OCI-LY1 (cell line): ENCODE data around the gene SLC29A1.

Experiments used
- H2AFZ ChIP-seq: fragments of 200-600 bp; sonication (generic), shearing (Covaris generic); 2 replicates; pipeline ENCODE4 v1.6.0; 2014; ENCODE audit warnings: antibody characterized with exemption, mild to moderate bottlenecking, low read length
- H3F3A ChIP-seq: fragments of 200-600 bp; sonication (generic), shearing (Covaris generic); 2 replicates; pipeline ENCODE4 v1.6.0; 2014; ENCODE audit warnings: mild to moderate bottlenecking, antibody characterized with exemption, low read length, moderate library complexity; ENCODE audit not compliant: insufficient read depth
- H3K27ac ChIP-seq: fragments of 200-600 bp; sonication (generic); 2 replicates; pipeline ENCODE4 v1.5.1; 2014; ENCODE audit warnings: low read length, mixed run types, mild to moderate bottlenecking, low read depth; ENCODE audit not compliant: poor library complexity, severe bottlenecking
- H3K27me3 ChIP-seq: fragments of 200-600 bp; sonication (generic); 2 replicates; pipeline ENCODE4 v1.6.0; 2014; ENCODE audit warnings: antibody characterized with exemption, mild to moderate bottlenecking, low read length, moderate library complexity; ENCODE audit not compliant: insufficient read depth
- H3K36me3 ChIP-seq: fragments of 200-600 bp; sonication (generic); 2 replicates; pipeline ENCODE4 v1.6.1; 2014; ENCODE audit warnings: mild to moderate bottlenecking, antibody characterized with exemption, low read length, moderate library complexity, mixed read lengths; ENCODE audit not compliant: insufficient read depth
- H3K4me1 ChIP-seq: fragments of 200-600 bp; sonication (generic); 2 replicates; pipeline ENCODE4 v1.5.1; 2014; ENCODE audit warnings: mild to moderate bottlenecking, low read length, moderate library complexity; ENCODE audit not compliant: insufficient read depth, severe bottlenecking
- H3K4me2 ChIP-seq: fragments of 200-600 bp; sonication (generic), shearing (Covaris generic); 2 replicates; pipeline ENCODE4 v1.6.1; 2014; ENCODE audit warnings: low read length
- H3K4me3 ChIP-seq: fragments of 200-600 bp; sonication (generic); 2 replicates; pipeline ENCODE4 v1.5.1; 2014; ENCODE audit warnings: low read length, low read depth, mild to moderate bottlenecking, mixed read lengths; ENCODE audit not compliant: poor library complexity, severe bottlenecking
- H3K79me2 ChIP-seq: fragments of 200-600 bp; shearing (Covaris generic); 2 replicates; pipeline ENCODE4 v1.6.1; 2016; ENCODE audit warnings: mixed run types, low read length, mixed read lengths; ENCODE audit not compliant: insufficient read depth
- H3K9ac ChIP-seq: fragments of 200-600 bp; sonication (generic), shearing (Covaris generic); 2 replicates; pipeline ENCODE4 v1.6.1; 2014; ENCODE audit warnings: mild to moderate bottlenecking, low read length, mixed read lengths
- H3K9me2 ChIP-seq: fragments of 200-600 bp; sonication (generic), shearing (Covaris generic); 2 replicates; pipeline ENCODE4 v1.6.1; 2014; ENCODE audit warnings: low read depth, mild to moderate bottlenecking, low read length, mixed read lengths
- H3K9me3 ChIP-seq: fragments of 200-600 bp; shearing (Covaris generic); 2 replicates; pipeline ENCODE4 v1.6.1; 2014; ENCODE audit warnings: low read length, mixed read lengths
- H4K20me1 ChIP-seq: fragments of 200-600 bp; sonication (generic), shearing (Covaris generic); 2 replicates; pipeline ENCODE4 v1.6.0; 2016; ENCODE audit warnings: mild to moderate bottlenecking, low read length; ENCODE audit not compliant: insufficient read depth
- CTCF ChIP-seq: fragments of 200-600 bp; sonication (generic), shearing (Covaris generic); IDR thresholded peaks from 2 replicates; pipeline ENCODE4 v1.5.1; 2017; ENCODE audit warnings: mild to moderate bottlenecking, antibody characterized with exemption, low read length, moderate library complexity, mixed read lengths
- EZH2 ChIP-seq: fragments of 200-600 bp; sonication (generic), shearing (Covaris generic); IDR thresholded peaks from 2 replicates; pipeline ENCODE4 v1.8.0; 2017; ENCODE audit warnings: borderline replicate concordance, mixed run types, mild to moderate bottlenecking, antibody characterized with exemption, low read length, moderate library complexity, mixed read lengths

Gene SLC29A1

GRCh38 chr6:44228031-44228430 lies 4.6 kb downstream of the SLC29A1 start:
- H3K27ac ChIP-seq: no peak overlapping the region
- H3F3A ChIP-seq: no peaks in the 10 kb centered on the region
- H3K27me3 ChIP-seq: no peaks in the 10 kb centered on the region
- TF ChIP-seq EZH2 (no peak), CTCF (no peak)
- H3K79me2 ChIP-seq: no peaks in the 10 kb centered on the region
- no peak overlapping the region for H2AFZ ChIP-seq
- no peaks in the 10 kb centered on the region for H4K20me1 ChIP-seq
- peaks cover 46% of the 10 kb centered on the region for H3K36me3 ChIP-seq
- no peaks in the 10 kb centered on the region for H3K9me3 ChIP-seq
- no peak overlapping the region for H3K4me3 ChIP-seq
- H3K4me2 ChIP-seq: no peak overlapping the region
- H3K9me2 ChIP-seq: no peaks in the 10 kb centered on the region
- peaks cover 27% of the 10 kb centered on the region for H3K4me1 ChIP-seq
- no peak overlapping the region for H3K9ac ChIP-seq

GRCh38 chr6:44228433-44228832 lies 5.0 kb downstream of the SLC29A1 start:
- H3K79me2 ChIP-seq: no peaks in the 10 kb centered on the region
- no peak overlapping the region for H3K27ac ChIP-seq
- H3K4me3 ChIP-seq: no peak overlapping the region
- no peaks in the 10 kb centered on the region for H3K9me3 ChIP-seq
- H3K4me2 ChIP-seq: no peak overlapping the region
- H2AFZ ChIP-seq: no peak overlapping the region
- H3F3A ChIP-seq: no peaks in the 10 kb centered on the region
- no peaks in the 10 kb centered on the region for H4K20me1 ChIP-seq
- no peaks in the 10 kb centered on the region for H3K27me3 ChIP-seq
- TF ChIP-seq EZH2 (no peak), CTCF (no peak)
- H3K36me3 ChIP-seq: peaks cover 50% of the 10 kb centered on the region
- H3K9ac ChIP-seq: no peak overlapping the region
- no peaks in the 10 kb centered on the region for H3K9me2 ChIP-seq
- peaks cover 26% of the 10 kb centered on the region for H3K4me1 ChIP-seq

- Histone ChIP-seq H3K36me3 (peaks cover 54% of the 10 kb centered on the region), H3K27ac (no peak overlapping the region), H3F3A (no peaks in the 10 kb centered on the region), H3K4me2 (no peak overlapping the region), H2AFZ (no peak overlapping the region), H3K9me2 (no peaks in the 10 kb centered on the region), H3K79me2 (no peaks in the 10 kb centered on the region), H3K9ac (no peak overlapping the region), H3K4me1 (peaks cover 26% of the 10 kb centered on the region), H3K4me3 (no peak overlapping the region), H4K20me1 (no peaks in the 10 kb centered on the region), H3K27me3 (no peaks in the 10 kb centered on the region), H3K9me3 (no peaks in the 10 kb centered on the region)
- TF ChIP-seq EZH2 (no peak), CTCF (no peak)
Observed at GRCh38 chr6:44228836-44229235, 5.4 kb downstream of the SLC29A1 start.
